ENCODE measurements around the gene RAI1. TPM values are rescaled to one million over a fixed set of nuclear protein-coding genes. Genes with fewer than 3 reads are reported as not detected.

Gene RAI1
- total and polyA plus RNA-seq, 2 donors = 4.3 to 10.9 TPM

- WGBS = 56% methylated on average over 14 of the region's 14 CpGs
- Histone ChIP-seq H3K4me1 (ENCODE audit: control insufficient read depth in 2 of 2, insufficient read depth in 2 of 2, low read length in 2 of 2) (peaks cover 57 to 84% of the 10 kb centered on the region in 2 donors), H3K9me3 (ENCODE audit: control insufficient read depth in 2 of 2, insufficient read depth in 1 of 2, low read length in 1 of 2) (no peaks in the 10 kb centered on the region), H3K27ac (ENCODE audit: low read depth in 1 of 2, low read length in 1 of 2) (peak overlapping the region; percentile 56 to 90), H3K27me3 (ENCODE audit: control insufficient read depth in 2 of 2, insufficient read depth in 1 of 2, low read length in 1 of 2) (no peaks in the 10 kb centered on the region), H3K36me3 (ENCODE audit: control insufficient read depth in 2 of 2, insufficient read depth in 2 of 2, low read length in 1 of 2) (peaks cover 8 to 22% of the 10 kb centered on the region in 2 donors), H3K4me3 (ENCODE audit: low read length in 2 of 2) (no peak overlapping the region)
- DNase-seq (ENCODE audit: low read depth in 6 of 9, low spot score in 9 of 9) = peak in 1 of 9 donors; percentile 42
Measured at GRCh38 chr17:17824783-17825614, 143.7 kb downstream of the RAI1 start.

GRCh38 chr17:17826342-17826713 is 145.1 kb downstream of the RAI1 start:
- peak overlapping the region; percentile 60 to 78 for H3K27ac ChIP-seq (ENCODE audit: low read depth in 1 of 2, low read length in 1 of 2)
- H3K4me3 ChIP-seq (ENCODE audit: low read length in 2 of 2) = no peak overlapping the region
- WGBS = 5% methylated on average over 2 of the region's 2 CpGs
- peaks cover 47 to 74% of the 10 kb centered on the region in 2 donors for H3K4me1 ChIP-seq (ENCODE audit: control insufficient read depth in 2 of 2, insufficient read depth in 2 of 2, low read length in 2 of 2)
- peak in 1 of 9 donors; percentile 61 for DNase-seq (ENCODE audit: low read depth in 6 of 9, low spot score in 9 of 9)
- peaks cover 0 to 2% of the 10 kb centered on the region in 2 donors for H3K9me3 ChIP-seq (ENCODE audit: control insufficient read depth in 2 of 2, insufficient read depth in 1 of 2, low read length in 1 of 2)
- H3K36me3 ChIP-seq (ENCODE audit: control insufficient read depth in 2 of 2, insufficient read depth in 2 of 2, low read length in 1 of 2) = peaks cover 4 to 21% of the 10 kb centered on the region in 2 donors
- H3K27me3 ChIP-seq (ENCODE audit: control insufficient read depth in 2 of 2, insufficient read depth in 1 of 2, low read length in 1 of 2) = no peaks in the 10 kb centered on the region

- no peak for DNase-seq (ENCODE audit: low read depth in 6 of 9, low spot score in 9 of 9)
- peak overlapping the region in 1 of 2 donors; percentile 78 for H3K27ac ChIP-seq (ENCODE audit: low read depth in 1 of 2, low read length in 1 of 2)
- H3K9me3 ChIP-seq (ENCODE audit: control insufficient read depth in 2 of 2, insufficient read depth in 1 of 2, low read length in 1 of 2) = peaks cover 0 to 2% of the 10 kb centered on the region in 2 donors
- H3K27me3 ChIP-seq (ENCODE audit: control insufficient read depth in 2 of 2, insufficient read depth in 1 of 2, low read length in 1 of 2) = no peaks in the 10 kb centered on the region
- H3K36me3 ChIP-seq (ENCODE audit: control insufficient read depth in 2 of 2, insufficient read depth in 2 of 2, low read length in 1 of 2) = peaks cover 7 to 28% of the 10 kb centered on the region in 2 donors
- H3K4me3 ChIP-seq (ENCODE audit: low read length in 2 of 2) = no peak overlapping the region
- WGBS = 94% methylated on average over 16 of the region's 16 CpGs
- H3K4me1 ChIP-seq (ENCODE audit: control insufficient read depth in 2 of 2, insufficient read depth in 2 of 2, low read length in 2 of 2) = peaks cover 40 to 70% of the 10 kb centered on the region in 2 donors
Measured at GRCh38 chr17:17826942-17827785, 145.9 kb downstream of the RAI1 start.

GRCh38 chr17:17827826-17828621 is 146.8 kb downstream of the RAI1 start:
- Histone ChIP-seq H3K27me3 (ENCODE audit: control insufficient read depth in 2 of 2, insufficient read depth in 1 of 2, low read length in 1 of 2) (no peaks in the 10 kb centered on the region), H3K9me3 (ENCODE audit: control insufficient read depth in 2 of 2, insufficient read depth in 1 of 2, low read length in 1 of 2) (peaks cover 0 to 2% of the 10 kb centered on the region in 2 donors), H3K36me3 (ENCODE audit: control insufficient read depth in 2 of 2, insufficient read depth in 2 of 2, low read length in 1 of 2) (peaks cover 7 to 31% of the 10 kb centered on the region in 2 donors), H3K27ac (ENCODE audit: low read depth in 1 of 2, low read length in 1 of 2) (no peak overlapping the region), H3K4me3 (ENCODE audit: low read length in 2 of 2) (no peak overlapping the region), H3K4me1 (ENCODE audit: control insufficient read depth in 2 of 2, insufficient read depth in 2 of 2, low read length in 2 of 2) (peaks cover 31 to 61% of the 10 kb centered on the region in 2 donors)
- DNase-seq (ENCODE audit: low read depth in 6 of 9, low spot score in 9 of 9) = no peak
- 93% methylated on average over 13 of the region's 13 CpGs for WGBS

GRCh38 chr17:17830269-17830567 is 149.0 kb downstream of the RAI1 start:
- Histone ChIP-seq H3K4me3 (ENCODE audit: low read length in 2 of 2) (no peak overlapping the region), H3K27ac (ENCODE audit: low read depth in 1 of 2, low read length in 1 of 2) (no peak overlapping the region), H3K36me3 (ENCODE audit: control insufficient read depth in 2 of 2, insufficient read depth in 2 of 2, low read length in 1 of 2) (peaks cover 7 to 36% of the 10 kb centered on the region in 2 donors), H3K9me3 (ENCODE audit: control insufficient read depth in 2 of 2, insufficient read depth in 1 of 2, low read length in 1 of 2) (peaks cover 0 to 2% of the 10 kb centered on the region in 2 donors), H3K4me1 (ENCODE audit: control insufficient read depth in 2 of 2, insufficient read depth in 2 of 2, low read length in 2 of 2) (peaks cover 16 to 60% of the 10 kb centered on the region in 2 donors), H3K27me3 (ENCODE audit: control insufficient read depth in 2 of 2, insufficient read depth in 1 of 2, low read length in 1 of 2) (no peaks in the 10 kb centered on the region)
- DNase-seq (ENCODE audit: low read depth in 6 of 9, low spot score in 9 of 9) = no peak
- WGBS = 97% methylated on average over 2 of the region's 2 CpGs

GRCh38 chr17:17830740-17831207 is 149.5 kb downstream of the RAI1 start:
- Histone ChIP-seq H3K9me3 (ENCODE audit: control insufficient read depth in 2 of 2, insufficient read depth in 1 of 2, low read length in 1 of 2) (peaks cover 0 to 2% of the 10 kb centered on the region in 2 donors), H3K4me3 (ENCODE audit: low read length in 2 of 2) (no peak overlapping the region), H3K27ac (ENCODE audit: low read depth in 1 of 2, low read length in 1 of 2) (no peak overlapping the region), H3K36me3 (ENCODE audit: control insufficient read depth in 2 of 2, insufficient read depth in 2 of 2, low read length in 1 of 2) (peaks cover 7 to 37% of the 10 kb centered on the region in 2 donors), H3K4me1 (ENCODE audit: control insufficient read depth in 2 of 2, insufficient read depth in 2 of 2, low read length in 2 of 2) (peaks cover 19 to 60% of the 10 kb centered on the region in 2 donors), H3K27me3 (ENCODE audit: control insufficient read depth in 2 of 2, insufficient read depth in 1 of 2, low read length in 1 of 2) (no peaks in the 10 kb centered on the region)
- DNase-seq (ENCODE audit: low read depth in 6 of 9, low spot score in 9 of 9) = no peak
- 95% methylated on average over 6 of the region's 6 CpGs for whole genome bisulfite sequencing

GRCh38 chr17:17831208-17832031 is 150.2 kb downstream of the RAI1 start:
- H3K36me3 ChIP-seq (ENCODE audit: control insufficient read depth in 2 of 2, insufficient read depth in 2 of 2, low read length in 1 of 2) = peaks cover 7 to 37% of the 10 kb centered on the region in 2 donors
- WGBS = 98% methylated on average over 12 of the region's 12 CpGs
- H3K4me3 ChIP-seq (ENCODE audit: low read length in 2 of 2) = no peak overlapping the region
- no peaks in the 10 kb centered on the region for H3K27me3 ChIP-seq (ENCODE audit: control insufficient read depth in 2 of 2, insufficient read depth in 1 of 2, low read length in 1 of 2)
- DNase-seq (ENCODE audit: low read depth in 6 of 9, low spot score in 9 of 9) = no peak
- peaks cover 0 to 2% of the 10 kb centered on the region in 2 donors for H3K9me3 ChIP-seq (ENCODE audit: control insufficient read depth in 2 of 2, insufficient read depth in 1 of 2, low read length in 1 of 2)
- no peak overlapping the region for H3K27ac ChIP-seq (ENCODE audit: low read depth in 1 of 2, low read length in 1 of 2)
- peaks cover 18 to 56% of the 10 kb centered on the region in 2 donors for H3K4me1 ChIP-seq (ENCODE audit: control insufficient read depth in 2 of 2, insufficient read depth in 2 of 2, low read length in 2 of 2)

- peaks cover 0 to 2% of the 10 kb centered on the region in 2 donors for H3K9me3 ChIP-seq (ENCODE audit: control insufficient read depth in 2 of 2, insufficient read depth in 1 of 2, low read length in 1 of 2)
- 99% methylated on average over 2 of the region's 2 CpGs for WGBS
- H3K27me3 ChIP-seq (ENCODE audit: control insufficient read depth in 2 of 2, insufficient read depth in 1 of 2, low read length in 1 of 2) = no peaks in the 10 kb centered on the region
- peaks cover 13 to 53% of the 10 kb centered on the region in 2 donors for H3K4me1 ChIP-seq (ENCODE audit: control insufficient read depth in 2 of 2, insufficient read depth in 2 of 2, low read length in 2 of 2)
- no peak overlapping the region for H3K27ac ChIP-seq (ENCODE audit: low read depth in 1 of 2, low read length in 1 of 2)
- peaks cover 5 to 37% of the 10 kb centered on the region in 2 donors for H3K36me3 ChIP-seq (ENCODE audit: control insufficient read depth in 2 of 2, insufficient read depth in 2 of 2, low read length in 1 of 2)
- no peak overlapping the region for H3K4me3 ChIP-seq (ENCODE audit: low read length in 2 of 2)
- DNase-seq (ENCODE audit: low read depth in 6 of 9, low spot score in 9 of 9) = no peak
Measured at GRCh38 chr17:17832032-17832363, 150.7 kb downstream of the RAI1 start.
